ELR (cell line): Measurements from ENCODE around the gene SAFB.

Source experiments
- DNase-seq: peaks from one replicate; pipeline ENCODE4 v3.0.0-alpha.2; 2015; ENCODE audit warnings: low read depth

SAFB gene

DNA sequence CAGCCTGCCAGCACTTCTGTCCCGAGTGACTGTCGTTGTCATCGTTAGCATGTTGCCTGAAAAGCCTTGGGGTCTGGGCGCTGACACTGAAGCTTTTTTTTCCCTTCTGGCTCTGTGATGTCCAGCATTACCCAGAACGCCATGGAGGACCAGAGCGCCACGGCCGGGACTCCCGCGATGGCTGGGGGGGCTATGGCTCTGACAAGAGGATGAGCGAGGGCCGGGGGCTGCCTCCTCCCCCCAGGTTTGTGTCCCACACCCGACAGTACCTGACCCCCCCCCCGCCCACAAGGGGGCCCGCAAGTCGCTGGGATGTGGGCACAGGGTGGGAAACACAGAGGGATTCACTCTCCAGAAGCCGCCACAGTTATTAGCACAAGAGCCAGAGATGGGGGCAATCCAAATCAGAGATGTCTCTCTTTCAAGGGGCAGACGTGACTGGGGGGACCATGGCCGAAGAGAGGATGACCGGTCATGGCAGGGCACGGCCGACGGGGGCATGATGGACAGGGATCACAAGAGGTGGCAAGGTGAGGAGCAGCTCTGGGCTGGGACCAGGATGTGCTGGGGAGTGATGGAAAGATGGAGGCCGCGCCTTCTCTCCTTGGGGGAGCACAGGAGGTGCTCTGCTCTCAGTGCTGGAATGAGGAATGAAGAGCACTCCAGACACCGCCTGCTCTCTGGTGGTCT lies 44.2 kb downstream of the SAFB start:
- DNase-seq: no peak

DNA sequence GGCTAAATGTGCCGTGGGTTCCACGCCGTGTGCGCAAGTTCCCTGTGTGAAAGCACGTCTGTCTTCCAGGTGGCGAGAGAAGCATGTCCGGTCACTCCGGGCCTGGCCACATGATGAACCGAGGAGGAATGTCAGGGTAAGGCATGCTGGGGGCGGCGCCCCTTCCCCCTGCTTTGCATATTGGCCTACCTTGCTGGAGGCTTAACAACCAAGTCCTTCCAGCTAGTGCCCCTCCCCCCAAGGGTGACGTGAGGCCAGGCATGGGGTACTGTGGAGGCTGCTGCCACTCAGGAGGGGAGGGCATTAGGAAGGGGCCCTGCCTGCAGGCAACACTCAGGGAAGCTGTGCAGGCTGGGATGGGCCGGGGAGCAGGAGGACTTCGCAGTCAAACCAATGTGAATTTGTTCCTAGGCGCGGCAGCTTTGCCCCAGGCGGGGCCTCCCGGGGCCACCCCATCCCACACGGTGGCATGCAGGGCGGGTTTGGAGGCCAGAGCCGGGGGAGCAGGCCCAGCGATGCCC lies 44.9 kb downstream of the SAFB start:
- DNase-seq: no peak

DNA sequence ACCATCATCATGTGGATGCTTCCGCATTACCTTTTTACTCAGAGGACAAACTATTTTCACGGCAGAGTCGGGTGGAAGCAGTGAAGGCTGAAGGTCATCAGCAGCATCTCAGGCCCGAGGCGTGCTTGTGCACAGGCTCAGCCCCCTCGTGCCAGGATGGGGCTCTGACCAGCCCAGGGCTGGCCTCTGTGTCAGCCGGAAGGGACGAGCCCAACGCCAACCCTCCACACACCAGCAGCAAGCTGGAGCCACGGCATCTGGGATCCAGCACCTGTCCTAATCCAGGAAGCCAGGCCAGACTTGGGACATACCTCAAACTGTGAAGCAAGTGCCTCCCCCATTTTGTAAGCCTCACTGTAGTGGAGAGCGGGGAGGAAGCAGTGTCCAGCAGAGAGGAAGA lies 46.3 kb downstream of the SAFB start:
- no peak for DNase-seq

DNA sequence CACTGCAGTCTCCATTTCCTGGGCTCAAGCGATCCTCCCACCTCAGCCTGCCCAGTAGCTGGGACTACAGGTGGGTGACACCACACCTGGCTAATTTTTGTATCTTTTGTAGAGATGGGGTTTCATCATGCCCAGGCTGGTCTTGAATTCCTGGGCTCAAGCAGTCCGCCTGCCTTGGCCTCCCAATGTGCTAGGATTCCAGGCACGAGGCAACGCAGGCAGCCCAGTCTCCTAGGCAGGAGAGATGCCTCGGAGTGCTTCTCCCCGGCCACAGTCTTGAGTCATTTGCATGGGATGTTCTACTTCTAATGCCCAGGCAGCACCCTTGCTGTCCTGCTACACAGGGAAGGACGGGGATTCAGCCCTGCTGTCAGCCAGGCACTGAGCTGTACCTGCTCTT lies 48.7 kb downstream of the SAFB start:
- no peak for DNase-seq

DNA sequence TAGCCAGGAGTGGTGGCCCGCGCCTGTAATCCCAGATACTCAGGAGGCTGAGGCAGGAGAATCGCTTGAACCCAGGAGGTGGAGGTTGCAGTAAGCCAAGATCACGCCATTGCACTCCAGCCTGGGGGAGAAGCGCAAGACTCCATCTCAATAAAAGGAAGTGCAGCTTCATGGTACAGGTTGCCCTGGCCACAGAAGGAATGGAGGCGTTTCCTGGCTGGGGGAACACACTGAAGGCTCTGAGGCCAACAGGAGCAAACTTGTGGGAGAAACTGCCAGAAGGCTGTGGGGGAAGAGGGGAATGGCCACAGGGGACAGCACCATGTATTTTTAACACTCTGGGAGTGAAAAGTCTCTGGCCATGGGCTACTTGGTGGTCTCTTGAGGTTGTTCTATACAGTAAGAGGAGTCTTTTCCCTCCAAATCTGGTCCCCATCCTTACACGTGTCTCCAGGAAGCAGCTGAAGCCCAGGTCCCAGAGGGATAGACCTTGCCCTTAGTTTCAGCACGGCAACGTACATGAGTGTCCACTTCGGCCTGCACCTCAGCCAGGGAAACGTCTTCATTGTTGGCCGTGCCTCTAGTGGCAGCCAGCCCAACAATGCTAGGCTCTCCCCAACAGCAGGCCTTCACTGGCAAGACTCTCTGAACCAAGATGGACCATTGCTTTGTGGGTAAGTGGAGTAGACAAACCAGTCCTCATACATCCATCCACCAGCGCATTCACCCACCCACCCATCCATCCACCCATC lies 50.0 kb downstream of the SAFB start:
- DNase-seq: no peak

DNA sequence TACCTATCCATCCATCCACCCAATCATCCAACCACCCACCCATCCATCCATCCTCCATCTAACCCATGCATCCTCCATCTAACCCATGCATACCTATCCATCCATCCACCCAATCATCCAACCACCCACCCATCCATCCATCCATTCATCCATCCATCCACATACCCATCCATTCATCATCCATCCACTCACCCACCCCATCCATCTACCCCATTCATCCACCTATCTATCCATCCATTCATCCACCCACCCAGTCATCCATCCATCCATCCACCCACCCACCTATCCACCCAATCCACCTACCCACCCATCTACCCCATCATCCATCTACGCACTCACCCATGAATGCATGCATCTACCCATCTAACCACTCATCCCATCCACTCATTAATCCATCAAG lies 50.9 kb downstream of the SAFB start:
- no peak for DNase-seq

DNA sequence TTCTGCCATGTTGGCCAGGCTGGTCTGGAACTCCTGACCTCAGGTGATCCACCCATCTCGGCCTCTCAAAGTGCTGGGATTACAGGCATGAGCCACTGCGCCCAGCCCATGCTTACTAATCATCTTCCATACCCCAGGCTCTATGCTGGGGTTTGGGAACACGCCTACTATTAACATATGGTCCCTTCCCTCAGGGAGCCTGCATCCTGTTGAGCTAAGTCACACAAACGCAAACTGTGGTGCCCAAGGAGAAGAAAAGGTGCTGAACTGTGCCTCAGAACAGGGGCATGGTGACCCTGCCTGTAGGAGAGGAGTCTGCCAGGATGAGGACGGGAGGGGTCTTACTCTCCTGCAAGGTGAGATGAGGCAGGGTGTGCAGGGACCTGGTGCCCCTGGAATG lies 51.8 kb downstream of the SAFB start:
- DNase-seq: no peak

DNA sequence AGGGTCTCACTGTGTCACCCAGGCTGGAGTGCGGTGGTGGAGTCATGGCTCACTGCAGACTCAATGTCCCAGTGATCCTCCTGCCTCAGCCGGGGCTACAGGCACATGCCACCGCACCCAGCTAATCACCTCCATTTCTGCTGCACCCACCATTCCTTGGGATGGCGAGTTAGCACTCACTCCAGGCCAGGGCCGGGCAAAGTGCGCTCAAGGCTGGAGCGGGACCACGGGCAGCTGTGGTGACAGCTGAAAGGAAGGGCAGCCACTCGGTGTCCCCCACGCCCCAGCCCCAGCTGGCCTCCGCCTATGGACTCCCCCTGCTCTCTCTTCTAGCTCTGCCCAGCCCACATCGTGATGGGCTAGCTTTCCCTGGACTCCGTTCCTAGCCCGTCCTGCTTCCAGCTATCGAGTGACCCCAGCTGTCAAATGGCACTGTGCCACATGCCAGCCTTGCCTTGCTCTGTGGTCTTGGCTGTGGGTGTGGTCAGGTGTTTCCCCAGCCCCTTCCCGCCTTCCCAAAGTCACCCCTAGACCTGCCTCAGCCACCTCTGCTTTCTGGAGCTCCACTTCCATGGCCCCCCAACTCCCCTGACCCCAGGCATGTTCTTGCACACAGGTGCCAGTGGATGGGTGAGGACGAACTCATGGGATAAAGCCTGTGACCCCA lies 53.4 kb downstream of the SAFB start:
- no peak for DNase-seq

DNA sequence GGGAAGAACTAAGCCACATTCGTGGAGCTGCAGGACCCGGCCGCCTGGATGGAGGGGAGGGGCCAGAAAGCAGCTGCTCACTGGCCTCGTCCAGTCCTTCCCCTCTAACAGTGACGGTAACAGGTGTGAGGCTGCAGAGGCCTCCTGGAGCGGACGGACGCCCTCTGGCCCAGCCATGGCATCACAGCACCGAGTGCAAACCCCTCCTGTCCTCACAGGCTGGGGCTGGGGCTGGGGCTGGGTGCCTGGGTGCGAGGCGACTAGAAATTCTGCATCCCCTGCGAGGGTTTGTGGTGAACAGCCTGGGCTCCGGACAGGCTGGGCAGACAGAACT lies 53.9 kb downstream of the SAFB start:
- no peak for DNase-seq

DNA sequence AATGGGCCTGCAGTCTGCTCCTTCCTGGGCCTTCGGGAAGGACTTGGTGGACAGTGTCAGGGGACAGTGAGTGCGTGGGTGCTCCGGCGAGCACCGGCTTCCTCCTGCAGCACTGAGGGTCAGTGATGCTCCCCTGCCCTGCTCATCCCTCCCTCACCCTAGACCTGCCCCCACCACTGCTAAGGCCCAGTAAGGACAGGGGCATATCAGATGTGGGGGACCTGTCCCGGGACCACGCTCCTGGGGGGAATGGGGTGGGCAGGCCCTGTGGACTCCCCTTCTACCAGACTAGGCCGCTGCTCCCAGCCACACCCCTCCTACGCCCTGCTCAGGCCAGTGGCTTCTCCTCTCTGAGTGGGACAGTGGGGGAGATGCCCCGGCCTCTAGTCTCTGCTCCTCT lies 54.3 kb downstream of the SAFB start:
- DNase-seq: no peak

DNA sequence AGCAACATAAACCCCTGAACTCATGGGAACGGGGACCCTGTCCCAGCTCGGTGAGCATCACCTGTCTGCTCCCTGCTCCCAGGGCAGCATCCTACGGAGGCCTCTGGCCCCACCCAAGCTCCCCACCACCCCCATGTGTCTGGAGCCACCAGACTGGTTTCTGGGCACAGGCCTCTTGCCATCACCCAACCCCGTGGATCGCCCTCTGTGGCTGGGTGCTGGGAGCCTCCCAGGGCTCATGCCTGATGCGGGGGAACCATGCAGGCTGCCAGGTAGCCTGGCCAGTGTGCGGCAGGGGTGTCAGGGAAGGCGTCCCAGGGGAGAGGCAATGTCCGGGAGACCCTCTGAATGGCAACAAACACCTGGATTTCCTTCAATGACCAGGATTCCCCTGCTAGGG lies 54.7 kb downstream of the SAFB start:
- no peak for DNase-seq

DNA sequence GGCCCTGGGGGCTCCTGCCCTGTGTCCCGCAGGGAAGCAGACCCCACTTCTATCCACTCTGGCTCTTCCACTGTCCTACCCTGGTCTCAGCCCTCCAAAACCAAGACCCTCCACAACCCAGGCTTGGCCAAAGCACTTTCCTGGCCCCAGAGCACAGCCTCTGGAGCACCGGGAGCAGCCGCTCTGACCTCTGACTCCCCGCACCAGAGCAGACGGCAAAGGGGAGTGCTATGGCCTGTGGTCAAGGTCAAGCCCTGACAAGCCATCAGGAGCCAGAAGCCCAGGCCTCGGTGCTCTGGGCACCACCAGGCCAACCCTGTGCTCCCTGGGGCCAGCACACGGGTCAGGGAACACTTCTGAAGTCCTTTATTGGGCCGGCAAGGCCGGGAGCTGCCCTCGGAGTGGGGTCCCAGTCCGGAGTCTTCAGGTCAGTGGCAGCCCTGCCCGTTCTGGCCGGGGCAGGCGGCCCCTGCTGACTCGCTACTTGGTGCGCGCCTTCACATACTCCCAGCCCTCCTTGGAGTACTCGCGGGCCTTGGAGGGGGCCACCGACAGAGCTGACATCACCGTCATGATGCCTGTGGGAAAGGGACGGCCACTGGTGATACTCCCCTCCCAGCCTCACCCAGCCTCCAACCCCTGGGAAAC lies 55.3 kb downstream of the SAFB start:
- DNase-seq: no peak

DNA sequence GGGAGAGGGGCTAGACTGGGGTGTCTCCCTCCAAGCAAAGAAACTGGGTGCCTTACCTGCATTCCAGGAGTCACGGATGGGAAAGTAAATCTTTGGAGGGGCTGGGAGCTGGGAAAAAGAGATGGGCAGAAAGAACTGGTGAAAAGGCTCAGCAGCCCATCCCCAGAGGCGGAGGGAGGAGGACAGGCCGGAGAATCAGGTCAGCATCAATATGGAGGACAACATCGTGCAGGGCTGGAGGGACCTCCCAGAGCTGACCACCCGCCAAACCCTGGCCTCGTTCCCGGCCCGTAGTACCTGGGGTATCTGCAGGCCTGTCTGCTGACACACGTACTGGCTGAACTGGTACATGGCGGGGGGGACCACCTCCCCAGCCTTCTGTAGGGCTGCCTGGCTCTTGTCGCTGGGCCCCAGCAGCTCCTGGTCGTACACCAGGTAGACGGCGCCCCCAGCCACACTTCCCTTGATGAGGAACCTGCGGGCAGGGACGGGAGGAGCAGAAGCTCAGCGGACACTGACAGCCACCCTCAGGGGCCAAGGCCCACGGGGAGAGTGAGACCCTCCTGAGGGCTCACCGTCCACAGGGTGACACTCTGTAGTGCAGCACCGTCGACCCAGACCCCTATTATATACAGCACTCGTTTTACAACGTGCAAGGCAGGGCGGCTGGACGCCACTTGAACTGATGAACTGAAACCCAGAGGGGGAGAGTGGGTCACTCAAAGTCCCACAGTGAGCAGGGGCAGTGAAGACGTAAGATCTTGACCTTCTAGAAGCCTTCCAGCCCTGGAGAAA lies 56.6 kb downstream of the SAFB start:
- no peak for DNase-seq

DNA sequence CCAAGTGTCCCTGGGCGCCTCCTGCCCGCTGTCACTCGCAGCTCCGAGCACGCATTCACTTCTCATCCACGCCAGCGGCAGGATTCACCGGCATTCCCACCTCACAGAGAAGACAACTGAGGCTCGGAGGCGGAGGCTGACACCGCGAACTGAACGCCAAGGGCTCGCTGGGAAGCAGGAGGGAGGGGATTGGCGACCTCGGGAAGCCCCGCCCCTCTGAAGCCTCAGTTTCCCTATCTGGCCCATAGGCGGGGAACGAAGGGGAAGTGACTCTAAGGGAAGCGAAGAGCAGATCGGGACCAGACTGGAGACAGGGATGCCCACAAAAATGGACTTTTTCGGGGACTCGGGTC lies 57.2 kb downstream of the SAFB start:
- peak; percentile 55 for DNase-seq

DNA sequence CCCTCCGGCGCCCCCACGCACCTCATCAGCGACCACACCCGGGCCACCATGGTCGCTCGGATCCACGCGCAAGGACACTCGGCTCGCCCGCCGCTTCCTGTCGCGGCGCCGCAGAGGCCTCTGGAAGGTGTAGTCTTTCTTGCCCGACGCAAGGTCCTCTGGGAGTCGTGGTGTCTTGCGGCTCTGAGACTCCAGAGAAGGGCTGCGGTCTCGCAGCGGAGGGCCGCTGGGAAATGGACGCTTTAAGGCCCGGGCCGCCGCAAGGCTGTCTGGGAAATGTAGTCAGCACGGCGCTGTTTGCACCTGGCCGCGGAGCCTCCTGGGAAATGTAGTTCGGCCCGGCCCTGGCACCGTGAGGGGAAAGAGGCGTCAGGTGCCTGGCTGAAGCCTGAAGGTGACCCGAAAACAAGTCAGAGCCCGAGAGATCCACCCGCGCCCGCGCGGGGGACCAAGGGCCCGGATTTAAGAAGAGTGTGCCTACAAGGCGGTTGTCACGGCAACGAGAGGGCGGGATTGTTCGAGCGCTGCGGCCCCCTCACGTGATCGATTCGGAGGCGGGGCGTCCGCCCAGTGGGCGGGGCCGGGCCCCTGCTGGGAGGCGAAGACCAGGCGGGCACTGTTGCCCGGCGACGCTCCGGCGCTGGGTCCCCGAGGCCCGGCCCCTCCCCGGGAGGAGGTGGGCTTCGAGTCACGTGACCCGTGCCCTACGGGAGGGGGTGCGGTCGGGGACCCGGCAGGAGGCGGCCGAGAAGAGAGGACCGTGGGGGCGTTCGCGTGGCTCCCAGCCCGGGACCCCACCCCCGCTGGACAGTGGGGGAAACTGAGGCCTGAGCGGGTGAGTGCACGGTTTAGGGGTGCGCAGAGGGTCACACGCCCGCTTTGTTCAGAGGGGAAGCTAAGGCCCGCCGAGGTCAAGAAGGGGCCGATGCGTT lies 57.8 kb downstream of the SAFB start, which contains the start of the genes HSD11B1L and MICOS13:
Gene HSD11B1L, plus strand, starts transcription at position 591 of the 932 bp plus-strand sequence. CDS start 3,806 bp downstream, outside the sequence.
Gene MICOS13, minus strand, starts transcription at position 80 of the 932 bp plus-strand sequence. Its CDS starts 30 bp downstream, at position 50.
- DNase-seq: peak; percentile 99

DNA sequence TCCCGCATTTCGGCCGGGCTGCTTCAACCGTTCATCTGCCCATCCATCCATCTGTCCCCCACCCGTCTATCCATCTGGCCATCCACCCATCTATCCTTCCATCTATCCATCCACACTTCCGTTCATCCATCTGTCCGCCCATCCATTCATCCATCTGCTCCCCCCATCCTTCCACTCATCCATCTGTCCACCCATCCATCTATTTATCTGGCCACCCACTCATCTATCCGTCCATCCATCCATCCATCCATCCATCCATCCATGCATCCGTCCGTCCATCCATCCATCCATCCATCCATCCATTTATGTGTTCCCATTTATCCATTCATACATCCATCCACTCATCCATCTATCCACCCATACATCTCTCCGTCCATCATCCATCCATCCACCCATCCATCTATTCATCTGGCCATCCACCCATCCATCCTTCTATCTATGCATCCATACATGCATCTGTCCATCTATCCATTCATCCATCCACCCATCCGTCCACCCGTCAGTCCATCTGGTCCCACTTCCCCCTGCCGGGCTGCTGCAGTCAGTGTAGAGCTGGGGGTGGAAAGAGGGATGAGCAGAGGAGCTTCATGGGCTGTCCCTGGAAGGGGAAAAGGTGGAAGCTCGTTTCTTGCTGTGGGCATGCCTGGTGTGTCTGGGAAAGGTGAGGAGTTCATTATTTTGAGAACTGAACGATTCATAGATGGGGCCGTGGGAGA lies 58.7 kb downstream of the SAFB start:
- no peak for DNase-seq

DNA sequence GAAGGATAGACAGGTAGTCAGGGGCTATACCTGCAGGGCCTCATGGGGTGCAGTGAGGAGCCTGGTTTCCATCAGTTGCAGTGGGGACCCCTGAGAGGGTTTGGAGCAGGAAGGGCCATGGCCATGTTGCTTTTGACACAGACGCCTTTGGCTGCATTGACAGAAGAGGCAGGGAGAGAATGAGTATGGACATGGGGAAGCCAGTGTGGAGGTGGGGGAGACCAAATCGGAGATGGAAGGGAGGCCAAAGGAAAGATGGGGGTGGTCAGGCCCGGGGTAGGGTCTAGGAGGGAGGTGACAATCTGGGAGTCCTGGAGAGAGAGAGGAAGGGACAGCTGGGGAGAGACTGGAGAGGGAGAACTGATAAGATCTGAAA lies 59.2 kb downstream of the SAFB start:
- DNase-seq: no peak

DNA sequence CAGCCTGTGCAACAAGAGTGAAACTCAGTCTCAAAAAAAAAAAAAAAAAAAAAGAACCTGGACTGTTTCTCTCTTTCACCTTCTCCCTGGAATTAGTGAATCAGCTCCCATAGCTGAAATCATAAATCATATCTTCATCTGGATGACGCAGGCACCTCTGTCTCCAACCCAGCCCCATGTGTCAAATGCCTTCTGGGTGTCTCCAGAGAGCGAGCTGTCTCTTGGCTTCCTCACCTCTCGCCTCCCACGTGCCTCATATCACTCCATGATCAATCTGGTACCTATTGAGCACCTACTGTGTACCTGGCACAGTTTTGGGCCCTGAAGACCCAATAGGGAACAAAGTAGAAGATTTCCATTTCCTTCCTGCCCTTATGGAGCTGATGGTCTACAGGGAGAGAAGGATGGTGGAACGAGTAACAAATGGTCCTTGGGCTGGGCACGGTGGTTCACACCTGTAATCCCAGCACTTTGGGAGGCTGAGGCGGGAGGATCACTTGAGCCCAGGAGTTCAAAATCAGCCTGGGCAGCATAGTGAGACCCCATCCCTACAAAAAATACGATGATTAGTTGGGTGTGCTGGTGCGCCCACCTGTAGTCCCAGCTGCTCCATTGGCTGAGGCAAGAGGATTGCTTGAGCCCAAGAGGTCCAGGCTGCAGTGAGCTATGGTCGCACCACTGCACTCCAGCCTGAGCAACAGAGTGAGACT lies 60.4 kb downstream of the SAFB start:
- DNase-seq: no peak

DNA sequence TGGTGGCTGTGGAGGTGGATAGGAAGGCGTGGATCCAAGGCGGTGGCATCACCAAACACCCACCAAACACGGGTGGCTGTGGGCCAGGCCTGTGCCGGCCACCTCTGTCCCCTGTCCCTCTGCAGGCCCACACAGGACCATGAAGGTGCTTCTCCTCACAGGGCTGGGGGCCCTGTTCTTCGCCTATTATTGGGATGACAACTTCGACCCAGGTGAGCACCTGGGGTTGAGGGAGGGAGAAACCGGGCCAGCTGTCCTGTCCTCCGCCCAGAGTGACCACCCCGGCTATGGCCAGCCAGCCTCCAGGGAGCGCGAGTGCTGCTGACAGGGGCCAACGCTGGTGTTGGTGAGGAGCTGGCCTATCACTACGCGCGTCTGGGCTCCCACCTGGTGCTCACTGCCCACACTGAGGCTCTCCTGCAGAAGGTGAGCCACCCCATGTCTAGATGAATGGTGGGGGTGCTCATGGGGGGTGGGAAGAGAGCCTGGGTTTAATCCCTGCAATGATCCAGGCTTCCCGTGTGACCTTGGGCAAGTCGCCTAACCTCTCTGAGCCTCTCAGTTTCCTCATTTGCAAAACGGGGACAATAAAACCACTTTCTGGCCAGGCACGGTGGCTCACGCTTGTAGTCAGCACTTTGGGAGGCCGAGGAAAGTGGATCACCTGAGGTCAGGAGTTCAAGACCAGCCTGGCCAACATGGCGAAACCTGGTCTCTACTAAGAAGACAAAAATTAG lies 62.0 kb downstream of the SAFB start:
- no peak for DNase-seq
